ENCODE results near the gene TTLL13.

The TTLL13 gene

DNA sequence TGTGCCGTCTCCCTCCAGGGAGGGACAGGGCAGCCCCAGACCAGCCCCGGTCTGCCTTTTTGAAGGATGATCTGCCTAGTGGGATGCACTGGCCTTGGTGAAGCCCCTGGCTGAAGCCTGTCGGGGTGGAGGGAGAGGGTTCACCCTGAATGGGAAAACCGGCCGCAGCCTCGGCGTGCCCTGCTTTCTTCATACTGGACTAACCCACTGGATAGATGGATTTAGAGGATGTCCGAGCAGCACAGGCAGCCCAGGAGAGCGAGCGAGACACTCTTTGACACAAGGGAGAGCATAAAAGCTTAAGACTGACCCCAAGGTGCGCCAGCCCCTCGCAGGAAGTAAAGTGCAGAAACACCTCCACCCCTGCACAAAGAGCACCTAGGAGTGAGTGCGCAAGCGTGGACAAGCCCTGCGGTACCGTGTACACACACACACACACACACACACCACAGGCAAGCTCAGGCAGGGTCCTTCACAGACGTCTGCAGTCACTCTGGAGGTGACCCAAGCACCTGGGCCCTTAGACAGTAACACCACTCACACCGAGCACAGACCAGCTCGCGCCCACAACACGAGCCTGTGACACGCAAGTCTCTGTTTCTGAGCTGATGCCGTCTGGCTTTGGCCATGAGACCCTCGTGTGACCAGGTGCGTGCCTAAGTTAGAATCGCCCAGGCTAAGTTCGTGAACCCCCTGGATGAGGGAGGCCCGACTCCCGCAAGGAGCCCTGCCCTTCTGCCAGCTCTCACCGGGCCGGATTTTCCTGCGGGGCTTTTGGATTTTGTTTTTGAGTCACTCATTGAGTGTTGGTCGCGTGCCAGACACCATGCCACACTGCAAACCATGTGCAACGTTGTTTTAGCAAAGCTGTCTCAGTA lies 36.9 kb upstream of the TTLL13 start:
- H3K27ac ChIP-seq (ENCODE audit: low read length): no peak overlapping the region
- H4K20me1 ChIP-seq (ENCODE audit: insufficient read depth, low read length): no peaks in the 10 kb centered on the region
- H3K79me2 ChIP-seq (ENCODE audit: low read length): peaks cover 63% of the 10 kb centered on the region
- no peaks in the 10 kb centered on the region for H3K9me2 ChIP-seq (replicated peaks; ENCODE audit: insufficient read depth, low read length)
- no peak for DNase-seq
- H3K4me1 ChIP-seq (ENCODE audit: low read length): no peaks in the 10 kb centered on the region
- TF ChIP-seq, protein P1, sequence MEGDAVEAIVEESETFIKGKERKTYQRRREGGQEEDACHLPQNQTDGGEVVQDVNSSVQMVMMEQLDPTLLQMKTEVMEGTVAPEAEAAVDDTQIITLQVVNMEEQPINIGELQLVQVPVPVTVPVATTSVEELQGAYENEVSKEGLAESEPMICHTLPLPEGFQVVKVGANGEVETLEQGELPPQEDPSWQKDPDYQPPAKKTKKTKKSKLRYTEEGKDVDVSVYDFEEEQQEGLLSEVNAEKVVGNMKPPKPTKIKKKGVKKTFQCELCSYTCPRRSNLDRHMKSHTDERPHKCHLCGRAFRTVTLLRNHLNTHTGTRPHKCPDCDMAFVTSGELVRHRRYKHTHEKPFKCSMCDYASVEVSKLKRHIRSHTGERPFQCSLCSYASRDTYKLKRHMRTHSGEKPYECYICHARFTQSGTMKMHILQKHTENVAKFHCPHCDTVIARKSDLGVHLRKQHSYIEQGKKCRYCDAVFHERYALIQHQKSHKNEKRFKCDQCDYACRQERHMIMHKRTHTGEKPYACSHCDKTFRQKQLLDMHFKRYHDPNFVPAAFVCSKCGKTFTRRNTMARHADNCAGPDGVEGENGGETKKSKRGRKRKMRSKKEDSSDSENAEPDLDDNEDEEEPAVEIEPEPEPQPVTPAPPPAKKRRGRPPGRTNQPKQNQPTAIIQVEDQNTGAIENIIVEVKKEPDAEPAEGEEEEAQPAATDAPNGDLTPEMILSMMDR (IDR thresholded peaks at IDR 0.05; ENCODE audit: low read length): no peak
- no peak for TF ChIP-seq EZH2phosphoT487 (IDR thresholded peaks at IDR 0.05; ENCODE audit: low read length)
- TF ChIP-seq EZH2 (optimal IDR thresholded peaks at IDR 0.05; ENCODE audit: low read depth, low read length): no peak
- no peak overlapping the region for H3K4me3 ChIP-seq (ENCODE audit: low read length)
- H3F3A ChIP-seq (ENCODE audit: insufficient read depth, low read length): no peaks in the 10 kb centered on the region
- H3K27me3 ChIP-seq (replicated peaks; ENCODE audit: insufficient read depth, low read length): no peaks in the 10 kb centered on the region
- H3K9me3 ChIP-seq (replicated peaks; ENCODE audit: insufficient read depth, low read length): no peaks in the 10 kb centered on the region
- no peak overlapping the region for H3K9ac ChIP-seq (ENCODE audit: low read length)
- H2AFZ ChIP-seq (ENCODE audit: low read length): no peak overlapping the region
- H3K36me3 ChIP-seq (replicated peaks; ENCODE audit: insufficient read depth, low read length): no peaks in the 10 kb centered on the region
- H3K4me2 ChIP-seq (ENCODE audit: low read depth, low read length): no peak overlapping the region

DNA sequence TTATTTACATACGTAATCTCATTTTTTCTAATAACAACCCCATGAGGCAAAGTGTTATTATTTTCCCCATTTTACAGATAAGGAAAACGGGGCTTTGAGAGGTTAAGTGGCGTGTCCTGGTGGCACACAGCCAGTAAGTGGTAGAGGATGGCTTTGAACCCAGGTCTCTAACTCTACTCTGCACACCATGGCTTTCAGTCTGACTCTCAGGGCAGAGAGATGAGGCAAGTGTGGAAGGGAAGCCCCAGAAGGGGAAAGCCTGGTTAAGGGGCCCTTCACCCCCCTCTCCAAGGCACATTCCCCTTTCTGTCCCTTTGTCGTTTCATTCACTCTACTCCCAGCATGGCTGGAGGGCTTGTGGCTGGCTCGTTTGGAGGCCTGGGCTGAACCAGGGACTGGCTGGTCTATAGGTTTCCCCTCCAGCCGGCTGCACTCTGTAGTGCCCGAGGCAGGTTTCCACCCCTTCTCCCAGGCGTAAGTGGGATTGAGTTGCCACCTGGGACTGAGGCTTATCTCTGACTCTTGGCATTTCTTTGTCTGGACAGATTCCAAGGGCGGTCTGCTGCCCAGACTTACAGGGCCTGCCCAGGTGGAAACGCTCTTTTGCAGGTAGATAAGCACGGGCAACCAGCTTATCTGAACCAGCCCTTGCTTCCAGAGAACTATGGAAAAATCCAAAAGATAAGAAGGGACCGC lies 36.1 kb upstream of the TTLL13 start:
- DNase-seq: no peak
- Histone ChIP-seq H3K9me3 (replicated peaks; ENCODE audit: insufficient read depth, low read length) (no peaks in the 10 kb centered on the region), H3K4me2 (ENCODE audit: low read depth, low read length) (no peak overlapping the region), H2AFZ (ENCODE audit: low read length) (no peak overlapping the region), H3K9ac (ENCODE audit: low read length) (no peak overlapping the region), H3K4me1 (ENCODE audit: low read length) (no peaks in the 10 kb centered on the region), H3K4me3 (ENCODE audit: low read length) (no peak overlapping the region), H3K27ac (ENCODE audit: low read length) (no peak overlapping the region), H3K27me3 (replicated peaks; ENCODE audit: insufficient read depth, low read length) (no peaks in the 10 kb centered on the region), H3K9me2 (replicated peaks; ENCODE audit: insufficient read depth, low read length) (no peaks in the 10 kb centered on the region), H3F3A (ENCODE audit: insufficient read depth, low read length) (no peaks in the 10 kb centered on the region), H3K36me3 (replicated peaks; ENCODE audit: insufficient read depth, low read length) (no peaks in the 10 kb centered on the region), H4K20me1 (ENCODE audit: insufficient read depth, low read length) (no peaks in the 10 kb centered on the region), H3K79me2 (ENCODE audit: low read length) (peaks cover 61% of the 10 kb centered on the region)
- TF ChIP-seq EZH2phosphoT487 (IDR thresholded peaks at IDR 0.05; ENCODE audit: low read length) (no peak), EZH2 (optimal IDR thresholded peaks at IDR 0.05; ENCODE audit: low read depth, low read length) (no peak)
- TF ChIP-seq, protein P1 (IDR thresholded peaks at IDR 0.05; ENCODE audit: low read length): no peak

DNA sequence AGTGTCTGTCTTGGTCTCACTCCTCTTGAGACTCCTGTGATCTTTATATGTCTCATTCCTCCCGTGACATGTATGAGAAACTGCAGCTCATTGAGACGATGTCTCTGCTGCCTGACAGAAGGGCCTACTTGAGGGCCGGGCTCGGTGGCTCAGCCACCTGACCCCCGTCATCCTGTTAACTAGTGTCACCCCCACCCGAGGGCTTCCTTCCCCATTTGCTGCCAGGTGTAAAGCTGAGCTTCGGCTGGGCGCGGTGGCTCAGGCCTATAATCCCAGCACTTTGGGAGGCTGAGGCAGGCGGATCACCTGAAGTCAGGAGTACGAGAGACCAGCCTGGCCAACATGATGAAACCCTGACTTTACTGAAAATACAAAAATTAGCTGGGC lies 35.5 kb upstream of the TTLL13 start:
- Histone ChIP-seq H3K27ac (ENCODE audit: low read length) (no peak overlapping the region), H3K27me3 (replicated peaks; ENCODE audit: insufficient read depth, low read length) (no peaks in the 10 kb centered on the region), H3K4me2 (ENCODE audit: low read depth, low read length) (no peak overlapping the region), H3K4me3 (ENCODE audit: low read length) (no peak overlapping the region), H3K9me3 (replicated peaks; ENCODE audit: insufficient read depth, low read length) (no peaks in the 10 kb centered on the region), H3K9me2 (replicated peaks; ENCODE audit: insufficient read depth, low read length) (no peaks in the 10 kb centered on the region), H3K9ac (ENCODE audit: low read length) (no peak overlapping the region), H3F3A (ENCODE audit: insufficient read depth, low read length) (no peaks in the 10 kb centered on the region), H3K36me3 (replicated peaks; ENCODE audit: insufficient read depth, low read length) (no peaks in the 10 kb centered on the region), H3K79me2 (ENCODE audit: low read length) (peaks cover 56% of the 10 kb centered on the region), H2AFZ (ENCODE audit: low read length) (no peak overlapping the region), H4K20me1 (ENCODE audit: insufficient read depth, low read length) (no peaks in the 10 kb centered on the region), H3K4me1 (ENCODE audit: low read length) (no peaks in the 10 kb centered on the region)
- no peak for TF ChIP-seq EZH2phosphoT487 (IDR thresholded peaks at IDR 0.05; ENCODE audit: low read length)
- no peak for DNase-seq
